HG02763 (cell line): Measurements from ENCODE around the gene ACVR1.
"Not testable (repeated sequence)": the region's sequence is repeated elsewhere in the genome, so short reads cannot be mapped to it uniquely, and the experiment has no call there.

Source experiments
- ATAC-seq: cut with Tn5 transposase; IDR thresholded peaks from one replicate; pipeline ENCODE4 v1.9.1; 2021; ENCODE audit warnings: mild to moderate bottlenecking, moderate library complexity; ENCODE audit not compliant: unreplicated experiment

ACVR1 gene

DNA sequence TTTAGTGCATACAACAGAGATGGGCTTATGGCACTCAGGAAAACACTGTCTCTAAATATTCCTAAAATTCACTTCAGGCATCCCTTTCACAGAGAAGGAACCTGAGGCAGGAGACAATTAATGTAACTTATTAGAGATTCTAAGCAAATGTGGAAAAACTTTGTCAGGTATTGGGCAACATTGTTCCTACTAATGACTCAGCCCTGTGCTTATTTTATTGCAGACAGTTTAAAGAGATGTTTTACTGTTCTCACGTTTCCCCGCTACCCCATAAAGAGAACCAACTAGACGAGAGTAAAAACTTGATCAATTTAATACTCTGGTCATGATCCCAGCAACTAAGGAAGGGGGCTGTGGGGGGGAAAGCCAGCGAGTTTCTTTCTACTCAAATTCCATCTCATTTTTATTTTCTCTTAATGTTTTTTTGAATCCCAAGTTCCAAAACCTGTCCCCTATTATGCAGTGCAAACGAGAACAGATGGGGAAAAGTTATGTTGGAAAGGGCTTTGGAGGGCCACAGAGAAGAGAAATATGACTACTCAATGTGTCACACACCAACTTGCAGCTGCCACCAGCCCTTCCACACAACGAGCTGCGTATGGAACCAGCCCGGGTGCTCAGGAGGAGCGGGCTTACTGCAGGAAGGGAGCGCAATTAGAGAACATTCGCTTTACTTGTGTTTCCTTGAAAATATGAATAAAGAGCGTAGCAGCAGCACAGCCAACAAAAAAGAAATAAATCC lies 18.7 kb upstream of the ACVR1 start:
- ATAC-seq, result no peak

DNA sequence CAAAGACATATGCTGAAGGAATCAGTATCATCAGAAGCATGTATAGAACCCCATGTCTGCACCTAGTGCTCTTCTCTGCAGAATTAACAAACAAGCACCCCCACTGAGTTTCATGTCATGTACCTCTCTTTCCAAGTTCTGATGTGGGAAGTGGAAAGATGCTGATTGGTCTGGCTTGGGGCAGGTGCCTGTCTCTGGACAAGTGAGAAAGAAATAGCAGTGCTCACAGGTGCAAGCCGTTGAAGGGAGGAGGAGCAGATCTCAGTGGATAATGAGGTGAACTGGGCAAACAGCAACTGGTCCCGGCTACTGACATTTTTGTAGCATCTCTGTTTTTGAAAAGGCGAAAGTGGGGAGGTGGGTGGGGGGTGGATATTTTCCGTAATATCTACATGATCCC lies 17.5 kb upstream of the ACVR1 start:
- no peak for ATAC-seq

DNA sequence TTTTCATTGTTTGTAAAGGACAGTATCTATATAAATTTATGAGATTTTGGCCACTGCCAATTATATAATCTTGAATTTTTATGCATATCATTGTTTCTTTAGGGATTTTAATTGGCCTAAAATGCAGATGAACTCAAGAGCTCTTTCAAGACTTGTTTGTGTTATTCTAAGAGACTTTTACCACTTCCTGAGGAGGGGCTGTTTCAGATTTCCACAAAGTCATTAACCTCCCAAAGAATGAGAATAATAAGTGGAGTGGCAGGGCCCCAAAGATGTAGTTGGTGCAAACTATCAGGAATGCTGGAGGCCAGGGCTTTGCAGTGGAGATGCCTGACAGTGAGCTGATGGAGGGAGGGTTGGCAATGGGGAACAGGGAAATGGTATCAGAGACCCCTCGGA lies 15.5 kb upstream of the ACVR1 start:
- ATAC-seq, result no peak

DNA sequence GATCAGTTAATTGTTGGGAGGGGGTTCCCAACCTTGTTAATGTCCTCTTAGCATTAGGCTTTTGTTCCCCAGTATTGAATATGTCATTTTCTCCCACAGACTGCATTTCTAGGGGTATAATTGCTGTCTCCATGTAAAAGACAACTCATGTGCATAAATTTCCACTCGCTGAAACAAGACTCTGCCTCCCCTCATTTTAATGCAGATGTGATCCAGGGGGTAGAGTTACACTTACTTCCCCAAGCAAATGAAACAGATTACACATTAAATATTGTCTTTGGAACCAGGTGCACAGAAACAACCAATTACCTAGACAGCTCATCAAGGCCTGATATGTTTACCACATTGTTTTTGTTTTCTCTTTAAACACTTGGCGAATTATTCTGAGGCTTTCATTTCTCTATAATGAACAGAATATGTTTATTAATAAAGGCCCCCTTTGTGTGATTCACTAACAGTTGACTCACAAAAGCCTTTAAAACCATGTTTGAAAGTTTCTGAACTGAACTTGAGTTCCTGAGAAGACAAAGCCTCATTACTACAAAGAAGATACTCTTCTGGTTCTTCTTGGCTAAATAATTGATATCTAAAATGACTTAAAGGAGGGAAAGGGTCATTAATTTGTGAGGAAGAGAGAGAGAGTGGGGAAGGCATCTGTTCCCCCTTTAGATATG lies 15.0 kb upstream of the ACVR1 start:
- ATAC-seq, result no peak

DNA sequence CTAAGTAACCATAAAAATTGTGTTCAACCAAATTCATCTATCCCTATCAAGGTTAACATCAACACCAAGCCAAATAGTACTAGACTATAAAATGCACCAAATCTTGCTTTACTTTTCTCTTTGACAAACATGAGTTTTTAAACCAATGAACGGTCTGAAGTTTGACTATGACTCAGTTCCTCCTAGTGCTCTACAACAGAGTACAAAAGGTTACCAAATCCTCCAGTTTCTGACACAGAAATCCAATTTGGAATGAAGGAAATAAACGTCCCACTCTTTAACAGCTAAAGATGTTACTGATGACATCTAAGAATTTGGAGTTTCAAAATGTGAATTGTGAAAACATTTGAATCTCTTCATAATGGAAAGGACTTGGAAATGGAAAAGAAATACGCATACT lies 11.8 kb upstream of the ACVR1 start:
- ATAC-seq, result no peak

DNA sequence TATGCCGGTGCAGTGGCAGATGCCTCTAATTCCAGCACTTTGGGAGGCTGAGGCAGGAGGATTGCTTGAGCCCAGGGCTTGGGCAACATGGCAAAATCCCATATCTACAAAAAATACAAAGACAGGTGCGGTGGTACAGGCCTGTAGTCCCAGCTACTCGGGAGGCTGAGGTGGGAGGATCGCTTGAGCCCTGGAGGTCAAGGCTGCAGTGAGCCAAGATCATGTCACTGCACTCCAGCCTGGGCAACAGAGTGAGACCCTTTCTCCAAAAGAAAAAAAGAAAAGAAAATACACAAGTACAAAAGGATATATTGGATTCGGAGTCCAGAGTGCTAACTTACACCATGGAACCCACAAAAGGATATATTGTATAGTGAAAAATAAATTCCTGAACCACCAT lies 8.4 kb upstream of the ACVR1 start:
- ATAC-seq, result not testable (repeated sequence)

DNA sequence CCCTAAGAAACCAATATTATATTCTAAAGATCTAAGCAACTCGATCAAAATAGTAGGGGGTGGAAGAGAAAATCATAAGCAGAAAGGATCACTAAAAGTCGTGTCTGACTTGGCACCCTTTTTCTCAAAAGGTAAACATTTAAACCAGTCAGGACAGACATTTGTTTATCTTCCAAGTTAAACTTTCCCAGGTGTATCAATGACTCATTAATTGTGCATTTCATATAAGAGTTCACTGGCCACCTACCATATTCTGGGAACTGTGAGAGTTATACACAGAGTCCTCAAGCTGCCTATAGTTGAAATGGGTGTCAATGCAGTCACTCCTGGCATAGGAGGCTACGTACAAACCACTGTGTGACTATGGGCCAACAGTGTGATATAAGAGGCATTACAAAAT lies 4.8 kb upstream of the ACVR1 start:
- ATAC-seq, result no peak

DNA sequence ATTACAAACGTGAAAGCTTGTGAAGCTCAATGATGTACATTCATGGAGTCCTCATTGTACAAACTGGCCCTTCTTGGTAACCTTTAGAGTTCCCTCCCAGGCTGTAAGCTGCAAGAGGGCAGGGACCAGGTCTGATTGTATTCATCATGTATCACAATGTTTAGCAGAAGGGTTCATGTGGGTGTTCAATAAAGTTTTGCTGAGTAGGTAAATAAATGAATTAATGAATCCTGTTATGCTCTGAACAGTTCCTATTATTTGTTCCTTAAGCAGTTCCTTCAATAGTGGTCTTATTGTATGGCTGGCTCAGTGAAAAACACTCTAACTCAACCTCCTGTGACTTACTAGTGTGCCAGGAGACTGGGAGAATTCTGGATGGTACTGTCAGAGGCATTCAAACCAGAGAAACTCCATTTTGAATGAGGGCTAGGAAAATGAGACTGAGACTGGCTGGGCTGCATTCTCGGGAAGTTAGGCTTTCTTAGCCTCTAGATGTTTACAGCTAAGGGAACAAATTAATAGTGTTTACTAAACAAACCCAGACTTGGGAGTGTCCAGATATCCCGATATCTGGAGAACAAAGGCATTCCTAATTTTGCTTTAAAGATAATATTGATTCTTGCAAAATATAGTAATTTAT lies 1.8 kb upstream of the ACVR1 start:
- ATAC-seq, result no peak

DNA sequence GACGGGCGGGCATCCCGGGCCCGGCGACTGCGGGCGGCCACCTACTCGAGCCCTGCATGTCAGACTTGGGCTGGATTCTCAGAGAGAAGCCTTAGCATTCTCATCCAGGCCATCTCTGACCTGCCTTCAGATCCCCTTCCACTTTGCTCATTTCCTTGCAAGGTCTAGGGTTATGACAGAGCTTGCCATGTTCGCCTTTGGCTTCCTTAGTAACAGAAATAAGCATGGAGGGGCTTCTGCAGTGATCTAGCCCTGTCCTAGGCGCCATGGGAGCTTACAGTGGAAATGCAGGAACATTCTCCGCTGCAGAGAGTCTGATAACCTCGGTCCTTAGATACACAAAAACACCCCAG lies 632 bp upstream of the ACVR1 start:
- no peak for ATAC-seq

DNA sequence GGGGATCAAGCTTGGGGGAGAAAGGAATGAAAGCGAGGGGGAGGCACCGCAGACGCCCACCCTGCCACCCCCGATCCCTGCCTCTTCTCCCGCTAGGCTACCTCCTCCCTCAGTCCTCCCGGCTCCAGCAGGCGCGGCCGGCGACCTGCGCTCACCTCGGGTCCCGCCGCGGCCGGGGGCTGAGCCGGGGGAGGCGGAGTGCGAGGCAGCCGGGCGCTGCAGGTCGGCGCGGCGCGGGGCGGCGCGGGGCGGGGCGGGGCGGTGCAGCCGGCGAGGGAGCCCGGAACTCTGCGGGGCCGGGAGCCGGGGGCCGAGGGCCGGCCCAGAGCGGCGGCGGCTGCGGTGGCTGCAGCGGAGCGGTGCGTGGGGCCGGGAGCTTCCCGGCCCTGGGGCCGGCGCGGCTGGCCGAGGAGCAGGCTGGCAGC lies 477 bp downstream of the ACVR1 start:
- ATAC-seq, result peak; percentile 37

DNA sequence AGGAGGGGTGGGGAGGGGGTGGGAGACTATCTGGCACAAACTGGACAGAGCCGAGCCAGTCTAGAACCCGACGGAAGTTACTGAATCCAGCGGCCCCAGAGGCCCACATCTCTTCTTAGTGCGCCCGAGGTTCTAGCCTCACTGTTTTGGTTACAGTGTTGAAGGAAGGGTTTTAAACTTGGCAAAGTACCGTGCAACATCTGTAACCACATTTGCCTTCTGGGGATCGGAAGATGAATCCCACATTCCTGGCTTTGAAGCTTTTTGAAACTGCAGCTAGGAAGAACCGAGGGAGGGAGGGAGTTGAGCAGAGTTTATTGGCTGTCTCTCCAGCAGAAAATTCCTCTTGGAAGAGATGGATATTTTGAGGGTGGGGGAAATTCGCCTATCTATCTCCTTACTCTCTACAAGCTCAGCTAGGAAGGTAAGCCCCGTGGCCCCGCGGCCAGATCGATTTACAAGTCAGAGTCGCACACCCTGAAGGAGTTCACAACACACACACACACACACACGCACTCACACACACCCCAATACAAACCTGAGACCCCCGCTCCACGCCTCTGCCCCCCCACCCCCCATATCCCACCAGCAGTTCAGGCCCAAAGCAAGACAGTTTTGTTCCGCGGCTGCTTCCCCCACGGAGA lies 1.0 kb downstream of the ACVR1 start:
- no peak for ATAC-seq

DNA sequence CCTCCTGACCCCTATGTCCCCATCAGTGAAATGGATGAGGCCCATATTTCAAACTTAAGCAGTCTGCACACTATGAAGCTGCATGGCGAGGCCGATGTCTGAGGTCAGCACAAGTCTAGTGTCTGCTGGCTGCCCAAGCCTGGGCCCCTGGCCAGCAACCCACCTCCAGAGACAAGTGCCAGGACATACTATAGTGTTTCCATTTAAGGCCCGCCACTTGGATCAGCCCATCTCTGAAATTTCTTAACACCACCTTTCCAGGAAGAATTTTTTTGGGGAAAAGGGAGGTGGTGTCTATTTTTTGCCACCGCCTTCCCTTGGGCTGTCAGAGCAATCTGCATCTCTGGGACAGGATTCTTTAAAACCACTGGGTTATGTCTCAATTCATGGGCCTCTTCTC lies 1.8 kb downstream of the ACVR1 start:
- ATAC-seq, result no peak

DNA sequence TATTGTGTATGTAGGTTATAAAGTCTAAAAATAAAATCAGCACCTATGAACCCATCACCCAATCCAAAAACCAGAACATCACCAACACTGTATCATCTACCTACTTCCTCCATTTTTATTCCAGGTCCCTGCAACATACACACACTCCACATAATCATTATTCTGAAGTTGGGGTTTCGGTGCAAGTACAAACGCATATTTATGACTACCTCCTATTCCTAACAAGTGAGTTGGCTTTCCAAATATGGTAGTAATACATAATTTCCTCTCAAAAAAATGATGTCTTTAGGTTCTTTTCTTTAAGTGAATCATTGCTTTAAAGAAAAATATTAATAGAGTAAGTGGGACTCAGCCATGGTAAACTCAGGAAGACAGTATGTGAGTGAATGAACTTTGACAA lies 3.3 kb downstream of the ACVR1 start:
- no peak for ATAC-seq

DNA sequence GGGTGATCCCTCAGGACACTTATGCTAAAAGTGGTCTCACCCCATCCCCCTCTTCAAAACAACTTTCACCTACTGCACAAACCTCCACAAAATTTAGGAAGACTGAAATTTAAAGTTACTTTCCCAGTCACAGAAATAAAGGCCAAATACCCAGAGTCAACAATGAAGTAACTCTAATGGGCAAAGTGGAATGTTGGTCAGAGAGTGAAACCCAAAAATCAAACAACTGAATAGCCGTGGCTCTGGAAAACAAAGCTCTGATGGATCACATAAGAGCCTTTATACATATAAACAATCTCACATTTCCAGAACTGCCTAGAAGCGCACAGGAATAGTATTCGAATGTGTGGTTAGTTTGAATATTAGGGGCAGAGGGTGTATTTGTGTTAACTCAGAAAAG lies 4.7 kb downstream of the ACVR1 start:
- no peak for ATAC-seq

DNA sequence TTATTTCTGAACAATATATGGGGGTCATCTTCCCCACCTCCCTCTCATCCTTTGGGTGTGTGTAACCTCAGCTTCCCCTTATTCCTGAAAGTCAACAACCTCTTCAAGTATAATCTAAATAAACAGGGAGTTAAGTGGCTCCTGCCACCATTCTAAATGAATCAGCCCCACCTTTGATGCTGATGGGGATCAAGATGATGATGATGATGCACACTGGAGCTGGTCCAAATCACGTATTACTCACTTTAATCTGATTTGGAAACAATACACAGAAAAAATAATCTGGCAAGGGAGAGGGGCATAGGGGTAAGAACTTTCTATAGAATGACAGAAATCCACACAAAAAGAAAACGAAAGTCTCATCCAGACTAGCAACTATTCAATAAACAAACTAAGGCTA lies 7.1 kb downstream of the ACVR1 start:
- ATAC-seq, result no peak

DNA sequence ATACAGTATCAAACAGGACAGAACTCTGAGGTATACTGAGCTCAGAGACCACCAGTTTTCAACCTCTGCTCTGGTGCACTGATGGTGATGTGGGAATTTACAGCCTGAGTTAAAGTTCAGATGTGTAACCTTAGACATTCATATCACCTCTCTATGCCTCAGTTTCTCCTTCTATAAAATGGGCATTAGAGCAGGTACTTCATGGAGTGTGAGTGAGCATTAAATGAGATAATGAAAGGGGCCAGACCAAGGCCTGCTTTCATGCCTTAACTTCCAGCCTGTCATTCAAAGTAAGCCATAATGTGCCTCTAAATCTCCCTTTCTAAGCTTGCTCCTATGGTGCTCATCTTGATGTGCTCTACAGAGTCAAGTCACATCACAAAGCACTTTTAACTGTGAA lies 8.4 kb downstream of the ACVR1 start:
- no peak for ATAC-seq

DNA sequence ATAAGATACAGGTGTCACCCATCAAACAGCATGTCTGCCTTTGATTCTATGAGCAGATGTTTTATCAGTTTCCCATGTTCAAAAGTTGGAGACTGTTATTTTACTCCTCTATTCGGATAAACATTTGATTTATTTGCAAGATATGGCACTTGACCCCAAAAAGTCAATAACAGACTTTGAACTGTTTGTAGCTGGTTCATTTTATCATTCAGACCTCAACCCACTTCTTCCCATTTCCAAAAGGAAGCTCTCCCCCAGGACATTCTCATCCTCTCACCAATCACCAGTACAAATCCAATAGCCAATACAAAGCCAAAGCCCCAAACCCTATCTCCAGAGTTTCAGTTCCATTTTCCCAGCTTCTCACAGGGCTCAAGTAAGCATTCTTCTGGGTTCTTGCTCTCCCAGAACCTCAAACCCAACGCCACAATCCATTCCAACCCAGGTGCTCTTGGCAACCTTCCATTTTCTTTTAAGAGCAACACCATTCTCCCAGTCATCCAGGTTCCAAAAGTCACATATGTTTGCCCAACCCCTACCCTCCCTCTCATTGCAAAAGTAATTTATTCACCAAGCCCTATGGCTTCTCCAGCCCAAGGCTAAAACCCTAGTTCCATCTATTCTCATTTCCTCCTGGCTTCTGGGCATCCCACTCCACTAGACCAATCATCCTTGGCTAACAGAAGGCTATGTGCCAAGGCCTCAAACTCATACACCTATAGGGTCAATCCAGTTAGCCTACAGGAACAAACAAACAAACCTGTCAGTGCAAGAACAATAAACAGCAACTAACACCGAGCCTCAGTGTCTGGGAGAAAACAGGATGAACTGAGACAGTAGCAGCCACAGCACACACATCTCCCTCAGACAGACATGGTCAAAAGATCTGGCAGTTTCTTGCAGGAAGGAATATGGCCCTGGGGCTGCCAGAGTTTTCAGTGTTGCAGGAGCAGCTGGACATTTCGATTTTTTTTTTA lies 9.2 kb downstream of the ACVR1 start:
- ATAC-seq, result no peak

DNA sequence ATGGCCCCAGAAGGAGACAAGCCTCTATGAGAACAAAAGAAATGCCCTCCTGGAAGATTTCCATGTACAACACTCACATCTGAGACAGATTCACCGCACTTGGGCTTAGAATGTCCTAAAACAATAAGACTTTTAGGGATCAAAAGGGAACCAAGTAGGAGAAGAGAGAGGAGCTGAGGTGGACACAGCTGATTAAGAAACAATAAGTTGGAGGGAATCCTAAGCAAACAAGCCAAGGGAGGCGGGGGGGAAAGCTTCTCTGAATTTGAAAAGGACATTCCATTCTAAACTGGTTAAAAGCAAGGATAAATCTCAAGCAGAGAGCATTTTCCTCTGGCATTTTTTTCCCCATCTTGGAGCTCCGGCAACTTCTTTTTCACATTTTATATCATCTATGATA lies 9.9 kb downstream of the ACVR1 start:
- no peak for ATAC-seq

DNA sequence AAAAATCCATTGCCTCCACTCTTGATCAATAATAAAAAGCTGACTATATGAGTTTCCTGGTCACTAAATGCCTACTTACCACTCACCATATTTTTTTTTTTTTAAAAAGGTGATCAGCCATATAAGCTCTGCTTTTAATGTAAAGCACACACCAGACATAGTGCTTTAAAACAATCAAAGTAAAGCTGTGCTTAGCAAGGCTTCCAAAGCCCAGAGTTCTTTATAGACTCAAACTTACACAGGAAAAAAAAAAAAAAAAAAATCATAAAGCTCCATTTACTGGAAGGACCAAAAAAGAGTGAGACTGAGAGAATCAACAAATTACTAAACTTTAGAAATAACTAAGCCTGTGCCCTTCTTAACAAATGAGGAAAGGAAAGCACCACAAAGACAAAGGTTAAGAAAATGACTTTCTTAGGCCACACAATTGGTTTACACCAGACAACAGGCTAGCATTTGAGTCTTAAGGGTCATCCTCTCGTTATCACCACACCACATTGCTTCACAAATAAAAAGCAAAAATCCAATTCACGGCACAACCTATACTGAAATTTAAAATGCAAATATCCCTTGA lies 11.2 kb downstream of the ACVR1 start:
- ATAC-seq, result no peak

DNA sequence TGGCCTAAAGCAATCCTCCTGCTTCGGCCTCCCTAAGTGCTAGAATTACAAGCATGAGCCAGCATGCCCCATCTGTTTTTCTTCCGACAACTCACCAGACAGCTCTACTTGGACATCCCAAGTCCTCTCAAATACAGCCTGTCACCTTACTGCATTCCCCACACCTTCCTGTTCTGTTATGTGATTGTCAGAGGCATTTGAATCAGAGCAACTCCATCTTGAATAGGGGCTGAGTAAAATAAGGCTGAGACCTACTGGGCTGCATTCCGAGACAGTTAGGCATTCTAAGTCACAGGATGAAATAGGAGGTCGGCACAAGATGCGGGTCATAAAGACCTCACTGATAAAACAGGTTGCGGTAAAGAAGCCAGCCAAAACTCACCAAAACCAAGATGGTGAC lies 17.3 kb downstream of the ACVR1 start:
- no peak for ATAC-seq
